CD8-positive, alpha-beta memory T cell (primary cell): ENCODE data around the gene RRAS. TPM values are rescaled to one million over a fixed set of nuclear protein-coding genes. Genes with fewer than 3 reads are reported as not detected.

Experiments used
- CTCF ChIA-PET: fragments of 350-600 bp; sonication (Branson Sonifier 250); formaldehyde crosslinking; loops from one replicate; lab custom pipeline; 2021; ENCODE audit warnings: antibody characterized with exemption; lab: Charles Lee
- POLR2A ChIA-PET: fragments of 350-600 bp; sonication (Branson Sonifier 250); formaldehyde crosslinking; loops from one replicate; lab custom pipeline; 2021; ENCODE audit warnings: antibody characterized with exemption; lab: Charles Lee
- DNase-seq, 5 donors: peaks; one replicate each; pipeline versions ENCODE4 v3.0.0 to v3.0.0-alpha.2; 2020 to 2022; ENCODE audit warnings: mixed read lengths in 1 of 5
- H3K27ac ChIP-seq: one replicate; pipeline ENCODE4 v1.7.0; 2013; ENCODE audit warnings: low read depth, mild to moderate bottlenecking, low read length, moderate library complexity
- H3K27me3 ChIP-seq: 2 replicates; pipeline ENCODE4 v1.7.0; 2013; ENCODE audit warnings: low read length, mild to moderate bottlenecking; ENCODE audit not compliant: insufficient read depth, poor library complexity, severe bottlenecking
- H3K36me3 ChIP-seq: 2 replicates; pipeline ENCODE4 v1.7.0; 2013; ENCODE audit warnings: mild to moderate bottlenecking, low read length, moderate library complexity; ENCODE audit not compliant: insufficient read depth
- H3K4me1 ChIP-seq: 2 replicates; pipeline ENCODE4 v1.7.0; 2013; ENCODE audit warnings: mild to moderate bottlenecking, low read length, moderate library complexity; ENCODE audit not compliant: insufficient read depth
- H3K4me3 ChIP-seq: 2 replicates; pipeline ENCODE4 v1.7.0; 2013; ENCODE audit warnings: mild to moderate bottlenecking, low read length
- H3K9me3 ChIP-seq: 2 replicates; pipeline ENCODE4 v1.7.0; 2013; ENCODE audit warnings: mild to moderate bottlenecking, low read length
- H3K27ac Mint-ChIP-seq, 8 donors: one replicate each; pipeline ENCODE4 v1.8.0; 2020 to 2021; ENCODE audit warnings: mixed read lengths in 8 of 8, mild to moderate bottlenecking in 6 of 8, inconsistent platforms in 3 of 8, moderate library complexity in 3 of 8
- H3K27me3 Mint-ChIP-seq, 2 donors: one replicate each; pipeline ENCODE4 v1.8.0; 2020 to 2021; ENCODE audit warnings: mixed read lengths in 2 of 2, mild to moderate bottlenecking in 1 of 2, moderate library complexity in 1 of 2
- H3K36me3 Mint-ChIP-seq, 3 donors: one replicate each; pipeline ENCODE4 v1.8.0; 2020 to 2021; ENCODE audit warnings: mixed read lengths in 3 of 3, inconsistent platforms in 1 of 3, mild to moderate bottlenecking in 1 of 3
- H3K4me1 Mint-ChIP-seq, 3 donors: one replicate each; pipeline ENCODE4 v1.8.0; 2020 to 2021; ENCODE audit warnings: mixed read lengths in 3 of 3, inconsistent platforms in 1 of 3, mild to moderate bottlenecking in 1 of 3
- H3K4me3 Mint-ChIP-seq, 7 donors: one replicate each; pipeline ENCODE4 v1.8.0; 2020 to 2021; ENCODE audit warnings: mixed read lengths in 7 of 7, mild to moderate bottlenecking in 6 of 7, moderate library complexity in 4 of 7, inconsistent platforms in 2 of 7
- H3K9me3 Mint-ChIP-seq, 5 donors: one replicate each; pipeline ENCODE4 v1.8.0; 2020 to 2022; ENCODE audit warnings: mixed read lengths in 5 of 5, mild to moderate bottlenecking in 3 of 5, moderate library complexity in 2 of 5, inconsistent platforms in 1 of 5
- polyA plus RNA-seq: library from polyadenylated mRNA; unstranded; fragments of 300-500 nt; fragmentation: Illumina TruSeq; gene quantifications from one replicate; pipeline ENCODE4 v1.2.3, GENCODE V29; 2021
- total RNA-seq, 2 experiments: library from RNA; stranded (reverse); gene quantifications; one replicate each; pipeline ENCODE4 v1.2.3, GENCODE V29; 2021

The RRAS gene
- total and polyA plus RNA-seq, 3 experiments from 2014 or later: 5.3 to 16.0 (median 5.8) TPM

GRCh38 chr19:49664171-49665035 lies 24.5 kb upstream of the RRAS start:
- no peaks in the 10 kb centered on the region for H3K27me3 Mint-ChIP-seq
- no peaks in the 10 kb centered on the region for H3K9me3 ChIP-seq
- H3K27ac Mint-ChIP-seq: peak overlapping the region; percentile 74 to 100 (median 98)
- H3K27me3 ChIP-seq: no peaks in the 10 kb centered on the region
- ChIA-PET CTCF (interaction anchor here (0.8 to 3.7 kb wide), 6 partner anchors 10 to 159 kb away, joined by 3 to 26 read pairs (median 5); partner anchors contain the start of genes RRAS and SCAF1), POLR2A (interaction anchor here (0.6 to 3.9 kb wide), 13 partner anchors 10 to 672 kb away, joined by 3 to 61 read pairs (median 4); partner anchors contain the start of genes NOSIP, PRMT1, PRRG2 and RRAS)
- H3K27ac ChIP-seq: peak overlapping the region; percentile 77
- H3K4me1 Mint-ChIP-seq: peaks cover 31 to 52% (median 40%) of the 10 kb centered on the region in 3 donors
- peaks cover 29% of the 10 kb centered on the region for H3K4me1 ChIP-seq
- DNase-seq: peak; percentile 82 to 96 (median 89)
- H3K4me3 Mint-ChIP-seq: peak overlapping the region; percentile 95 to 99 (median 97)
- peaks cover 0 to 60% (median 4%) of the 10 kb centered on the region in 3 donors for H3K36me3 Mint-ChIP-seq
- H3K4me3 ChIP-seq: peak overlapping the region; percentile 99
- peaks cover 25% of the 10 kb centered on the region for H3K36me3 ChIP-seq
- no peaks in the 10 kb centered on the region for H3K9me3 Mint-ChIP-seq

- Mint-ChIP-seq H3K4me3 (peak overlapping the region; percentile 95 to 99 (median 97)), H3K27ac (peak overlapping the region; percentile 74 to 100 (median 98)), H3K4me1 (peaks cover 31 to 55% (median 40%) of the 10 kb centered on the region in 3 donors), H3K36me3 (peaks cover 0 to 70% (median 4%) of the 10 kb centered on the region in 3 donors), H3K9me3 (no peaks in the 10 kb centered on the region), H3K27me3 (no peaks in the 10 kb centered on the region)
- no peaks in the 10 kb centered on the region for H3K9me3 ChIP-seq
- POLR2A ChIA-PET: interaction anchor here (0.7 to 3.9 kb wide), 5 partner anchors 11 to 671 kb away, joined by 4 to 61 read pairs (median 14); partner anchors contain the start of genes PRMT1, RRAS and SCAF1
- peak overlapping the region; percentile 77 for H3K27ac ChIP-seq
- peaks cover 29% of the 10 kb centered on the region for H3K4me1 ChIP-seq
- CTCF ChIA-PET: interaction anchor here (1.4 to 3.7 kb wide), 3 partner anchors 11 to 22 kb away, joined by 3 to 26 read pairs (median 13); partner anchors contain the start of genes RRAS and SCAF1
- H3K27me3 ChIP-seq: no peaks in the 10 kb centered on the region
- DNase-seq: no peak
- peaks cover 33% of the 10 kb centered on the region for H3K36me3 ChIP-seq
- H3K4me3 ChIP-seq: peak overlapping the region; percentile 99
Observed at GRCh38 chr19:49663224-49663623, 23.3 kb upstream of the RRAS start.

- ChIA-PET CTCF (no interaction called here), POLR2A (interaction anchor here (3.9 kb wide), 1 partner anchor 20 kb away, joined by 61 read pairs; the partner anchor contains the start of genes RRAS and SCAF1)
- H3K9me3 Mint-ChIP-seq: no peaks in the 10 kb centered on the region
- DNase-seq: no peak
- H3K36me3 Mint-ChIP-seq: peaks cover 0 to 76% (median 4%) of the 10 kb centered on the region in 3 donors
- no peaks in the 10 kb centered on the region for H3K27me3 Mint-ChIP-seq
- Histone ChIP-seq H3K36me3 (peaks cover 33% of the 10 kb centered on the region), H3K4me1 (peaks cover 29% of the 10 kb centered on the region), H3K27ac (no peak overlapping the region), H3K4me3 (no peak overlapping the region), H3K9me3 (no peaks in the 10 kb centered on the region), H3K27me3 (no peaks in the 10 kb centered on the region)
- peak overlapping the region in 3 of 7 donors; percentile 10 to 48 (median 11) for H3K4me3 Mint-ChIP-seq
- H3K4me1 Mint-ChIP-seq: peaks cover 28 to 54% (median 33%) of the 10 kb centered on the region in 3 donors
- H3K27ac Mint-ChIP-seq: peak overlapping the region in 4 of 8 donors; percentile 8 to 61 (median 27)
Observed at GRCh38 chr19:49662011-49662410, 22.1 kb upstream of the RRAS start.

GRCh38 chr19:49660338-49660961 lies 20.5 kb upstream of the RRAS start:
- H3K27me3 ChIP-seq: no peaks in the 10 kb centered on the region
- ChIA-PET POLR2A (interaction anchor here (1.0 kb wide), 1 partner anchor 16 kb away, joined by 3 read pairs; no protein-coding TSS in a partner anchor), CTCF (interaction anchor here (2.1 kb wide), 1 partner anchor 12 kb away, joined by 7 read pairs; no protein-coding TSS in a partner anchor)
- DNase-seq: no peak
- no peaks in the 10 kb centered on the region for H3K9me3 ChIP-seq
- peaks cover 45% of the 10 kb centered on the region for H3K36me3 ChIP-seq
- no peak overlapping the region for H3K27ac ChIP-seq
- Mint-ChIP-seq H3K4me3 (peak overlapping the region in 1 of 7 donors; percentile 54), H3K27ac (peak overlapping the region in 3 of 8 donors; percentile 29 to 63 (median 62)), H3K4me1 (peaks cover 19 to 40% (median 21%) of the 10 kb centered on the region in 3 donors), H3K36me3 (peaks cover 0 to 88% (median 4%) of the 10 kb centered on the region in 3 donors), H3K27me3 (no peaks in the 10 kb centered on the region), H3K9me3 (no peaks in the 10 kb centered on the region)
- H3K4me1 ChIP-seq: peaks cover 22% of the 10 kb centered on the region
- H3K4me3 ChIP-seq: no peak overlapping the region

GRCh38 chr19:49658566-49659442 lies 18.9 kb upstream of the RRAS start:
- Histone ChIP-seq H3K4me3 (no peak overlapping the region), H3K27me3 (no peaks in the 10 kb centered on the region), H3K4me1 (peaks cover 20% of the 10 kb centered on the region), H3K27ac (no peak overlapping the region), H3K9me3 (no peaks in the 10 kb centered on the region), H3K36me3 (peaks cover 57% of the 10 kb centered on the region)
- peak overlapping the region in 5 of 8 donors; percentile 32 to 62 (median 38) for H3K27ac Mint-ChIP-seq
- peaks cover 0 to 89% (median 5%) of the 10 kb centered on the region in 3 donors for H3K36me3 Mint-ChIP-seq
- H3K4me3 Mint-ChIP-seq: no peak overlapping the region
- H3K4me1 Mint-ChIP-seq: peaks cover 15 to 34% (median 17%) of the 10 kb centered on the region in 3 donors
- H3K27me3 Mint-ChIP-seq: no peaks in the 10 kb centered on the region
- CTCF ChIA-PET: interaction anchor here (1.6 kb wide), 1 partner anchor 14 kb away, joined by 5 read pairs; no protein-coding TSS in a partner anchor
- POLR2A ChIA-PET: interaction anchor here (0.8 kb wide), 1 partner anchor 16 kb away, joined by 4 read pairs; no protein-coding TSS in a partner anchor
- no peak for DNase-seq
- H3K9me3 Mint-ChIP-seq: no peaks in the 10 kb centered on the region

- no peaks in the 10 kb centered on the region for H3K9me3 ChIP-seq
- ChIA-PET CTCF (interaction anchor here (1.6 kb wide), 1 partner anchor 14 kb away, joined by 5 read pairs; no protein-coding TSS in a partner anchor), POLR2A (no interaction called here)
- Mint-ChIP-seq H3K27me3 (no peaks in the 10 kb centered on the region), H3K4me1 (peaks cover 8 to 27% (median 12%) of the 10 kb centered on the region in 3 donors), H3K9me3 (no peaks in the 10 kb centered on the region), H3K27ac (no peak overlapping the region), H3K36me3 (peaks cover 0 to 88% (median 5%) of the 10 kb centered on the region in 3 donors), H3K4me3 (no peak overlapping the region)
- peaks cover 13% of the 10 kb centered on the region for H3K4me1 ChIP-seq
- H3K4me3 ChIP-seq: no peak overlapping the region
- H3K36me3 ChIP-seq: peaks cover 57% of the 10 kb centered on the region
- H3K27ac ChIP-seq: no peak overlapping the region
- H3K27me3 ChIP-seq: no peaks in the 10 kb centered on the region
- no peak for DNase-seq
Observed at GRCh38 chr19:49658139-49658517, 18.2 kb upstream of the RRAS start.
